ENCODE data around the gene EGFR. TPM values are rescaled to one million over a fixed set of nuclear protein-coding genes. Genes with fewer than 3 reads are reported as not detected.

Gene EGFR
- total and polyA plus RNA-seq, 11 donors, result 2.3 to 29.6 (median 7.0) TPM

DNA sequence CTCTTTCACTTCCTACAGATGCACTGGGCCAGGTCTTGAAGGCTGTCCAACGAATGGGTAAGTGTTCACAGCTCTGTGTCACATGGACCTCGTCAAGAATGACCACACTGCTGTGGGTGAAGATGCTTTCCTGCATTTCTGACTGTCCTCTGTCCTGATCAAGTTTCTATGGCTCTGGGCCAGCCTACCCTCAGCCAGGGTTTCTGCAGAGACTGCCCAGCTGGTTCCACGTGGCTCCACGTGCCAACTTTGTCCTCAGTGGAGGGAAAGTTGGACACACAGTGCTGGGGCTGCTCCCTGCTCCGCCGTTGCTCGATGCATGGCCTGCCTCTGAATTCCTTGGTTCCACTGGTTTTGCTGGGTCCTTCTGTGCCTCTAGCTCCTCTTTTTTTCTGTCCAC is 152.3 kb downstream of the EGFR start:
- TF ChIP-seq POLR2A (IDR thresholded peaks at IDR 0.05), result no peak
- TF ChIP-seq, protein P1, sequence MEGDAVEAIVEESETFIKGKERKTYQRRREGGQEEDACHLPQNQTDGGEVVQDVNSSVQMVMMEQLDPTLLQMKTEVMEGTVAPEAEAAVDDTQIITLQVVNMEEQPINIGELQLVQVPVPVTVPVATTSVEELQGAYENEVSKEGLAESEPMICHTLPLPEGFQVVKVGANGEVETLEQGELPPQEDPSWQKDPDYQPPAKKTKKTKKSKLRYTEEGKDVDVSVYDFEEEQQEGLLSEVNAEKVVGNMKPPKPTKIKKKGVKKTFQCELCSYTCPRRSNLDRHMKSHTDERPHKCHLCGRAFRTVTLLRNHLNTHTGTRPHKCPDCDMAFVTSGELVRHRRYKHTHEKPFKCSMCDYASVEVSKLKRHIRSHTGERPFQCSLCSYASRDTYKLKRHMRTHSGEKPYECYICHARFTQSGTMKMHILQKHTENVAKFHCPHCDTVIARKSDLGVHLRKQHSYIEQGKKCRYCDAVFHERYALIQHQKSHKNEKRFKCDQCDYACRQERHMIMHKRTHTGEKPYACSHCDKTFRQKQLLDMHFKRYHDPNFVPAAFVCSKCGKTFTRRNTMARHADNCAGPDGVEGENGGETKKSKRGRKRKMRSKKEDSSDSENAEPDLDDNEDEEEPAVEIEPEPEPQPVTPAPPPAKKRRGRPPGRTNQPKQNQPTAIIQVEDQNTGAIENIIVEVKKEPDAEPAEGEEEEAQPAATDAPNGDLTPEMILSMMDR (IDR thresholded peaks at IDR 0.05), result no peak
- Histone ChIP-seq H3K36me3 (peaks cover 0 to 71% (median 48%) of the 10 kb centered on the region in 9 donors), H3K27ac (no peak overlapping the region), H3K9me3 (no peaks in the 10 kb centered on the region), H3K4me1 (peaks cover 0 to 1% (median 0%) of the 10 kb centered on the region in 12 donors), H3K4me3 (no peak overlapping the region), H3K27me3 (no peaks in the 10 kb centered on the region)
- intact Hi-C loops (cut with DNase I), result no loop called here
- 87 to 92% (median 88%) methylated on average over 5 to 7 of the region's 7 CpGs for WGBS, 4 donors
- ATAC-seq, result no peak
- peak in 1 of 5 donors; percentile 14 for DNase-seq

GRCh38 chr7:55172161-55172560 is 153.3 kb downstream of the EGFR start:
- no peak for TF ChIP-seq POLR2A (IDR thresholded peaks at IDR 0.05)
- TF ChIP-seq, protein P1 (IDR thresholded peaks at IDR 0.05), result no peak
- 93 to 97% (median 94%) methylated on average over 5 of the region's 5 CpGs for WGBS, 4 donors
- intact Hi-C loops (cut with DNase I), result no loop called here
- no peaks in the 10 kb centered on the region for H3K9me3 ChIP-seq
- H3K36me3 ChIP-seq, result peaks cover 0 to 69% (median 48%) of the 10 kb centered on the region in 9 donors
- no peaks in the 10 kb centered on the region for H3K27me3 ChIP-seq
- DNase-seq (peak in 1 of 5 donors; percentile 5), ATAC-seq (no peak)
- peaks cover 0 to 11% (median 3%) of the 10 kb centered on the region in 12 donors for H3K4me1 ChIP-seq
- no peak overlapping the region for H3K4me3 ChIP-seq
- H3K27ac ChIP-seq, result no peak overlapping the region

DNA sequence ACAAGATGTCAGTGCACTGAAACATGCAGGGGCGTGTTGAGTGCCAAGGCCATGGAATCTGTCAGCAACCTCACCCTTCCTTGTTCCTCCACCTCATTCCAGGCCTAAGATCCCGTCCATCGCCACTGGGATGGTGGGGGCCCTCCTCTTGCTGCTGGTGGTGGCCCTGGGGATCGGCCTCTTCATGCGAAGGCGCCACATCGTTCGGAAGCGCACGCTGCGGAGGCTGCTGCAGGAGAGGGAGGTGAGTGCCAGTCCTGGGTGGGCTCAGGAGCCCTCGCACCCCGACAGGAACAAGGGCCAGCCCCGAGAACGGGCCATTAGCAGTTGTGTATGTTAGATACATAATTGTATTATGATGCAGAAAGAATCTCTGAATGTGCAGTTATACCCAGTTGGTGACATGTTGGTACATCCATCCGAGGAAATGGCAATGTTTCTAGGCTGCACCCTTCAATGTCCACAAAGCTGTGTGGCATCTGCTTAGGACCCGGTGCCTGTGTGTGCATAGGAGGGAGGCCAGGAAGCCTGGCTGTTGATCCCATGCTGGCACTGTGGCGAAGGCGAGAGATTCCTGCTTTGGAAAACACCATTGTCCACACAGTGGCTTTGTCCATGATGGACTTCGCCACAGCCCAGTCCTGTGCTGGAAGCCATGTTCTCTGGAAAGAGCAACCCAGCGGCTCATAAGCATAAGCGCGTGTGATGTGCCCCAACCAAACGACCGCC is 154.2 kb downstream of the EGFR start:
- TF ChIP-seq POLR2A (IDR thresholded peaks at IDR 0.05), result no peak
- TF ChIP-seq, protein P1 (IDR thresholded peaks at IDR 0.05), result no peak
- WGBS, 4 donors, result 96 to 97% (median 96%) methylated on average over 25 of the region's 25 CpGs
- DNase-seq (peak in 1 of 5 donors; percentile 13), ATAC-seq (no peak)
- no peaks in the 10 kb centered on the region for H3K9me3 ChIP-seq
- no peak overlapping the region for H3K4me3 ChIP-seq
- H3K27ac ChIP-seq, result no peak overlapping the region
- peaks cover 0 to 67% (median 48%) of the 10 kb centered on the region in 9 donors for H3K36me3 ChIP-seq
- no peaks in the 10 kb centered on the region for H3K27me3 ChIP-seq
- intact Hi-C loops (cut with DNase I), result no loop called here
- peaks cover 0 to 20% (median 10%) of the 10 kb centered on the region in 12 donors for H3K4me1 ChIP-seq

DNA sequence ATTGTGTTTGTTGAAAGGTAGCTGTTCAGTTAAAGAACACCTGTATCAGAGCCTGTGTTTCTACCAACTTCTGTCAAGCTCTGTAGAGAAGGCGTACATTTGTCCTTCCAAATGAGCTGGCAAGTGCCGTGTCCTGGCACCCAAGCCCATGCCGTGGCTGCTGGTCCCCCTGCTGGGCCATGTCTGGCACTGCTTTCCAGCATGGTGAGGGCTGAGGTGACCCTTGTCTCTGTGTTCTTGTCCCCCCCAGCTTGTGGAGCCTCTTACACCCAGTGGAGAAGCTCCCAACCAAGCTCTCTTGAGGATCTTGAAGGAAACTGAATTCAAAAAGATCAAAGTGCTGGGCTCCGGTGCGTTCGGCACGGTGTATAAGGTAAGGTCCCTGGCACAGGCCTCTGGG is 154.9 kb downstream of the EGFR start:
- WGBS, 4 donors, result 95 to 98% (median 96%) methylated on average over 7 of the region's 7 CpGs
- Histone ChIP-seq H3K27me3 (no peaks in the 10 kb centered on the region), H3K36me3 (peaks cover 0 to 64% (median 48%) of the 10 kb centered on the region in 9 donors), H3K9me3 (no peaks in the 10 kb centered on the region), H3K4me1 (peaks cover 0 to 25% (median 13%) of the 10 kb centered on the region in 12 donors), H3K4me3 (no peak overlapping the region), H3K27ac (no peak overlapping the region)
- no peak for DNase-seq
- ATAC-seq, result no peak
- intact Hi-C loops (cut with DNase I), result no loop called here
- TF ChIP-seq, protein P1 (IDR thresholded peaks at IDR 0.05), result no peak
- TF ChIP-seq POLR2A (IDR thresholded peaks at IDR 0.05), result no peak

Measured in heart left ventricle (tissue), 16 donors.